ENCODE measurements around the gene USP10. TPM values are rescaled to one million over a fixed set of nuclear protein-coding genes. Genes with fewer than 3 reads are reported as not detected.

Gene USP10
- total RNA-seq: 111 and 116 TPM in 2 replicates

- intact Hi-C loops (cut with micrococcal nuclease): loop anchor here (1.0 to 5.0 kb wide), 5 partner anchors 26 to 327 kb away; partner anchors contain the start of gene KIAA0513
These were observed at the start of gene USP10 for GRCh38 chr16:84699712-84700445. Gene USP10 (plus strand): TSS chr16:84700000. CDS start chr16:84700091, 91 bp downstream.

GRCh38 chr16:84650062-84650991 lies 49.5 kb upstream of the USP10 start:
- intact Hi-C loops (cut with micrococcal nuclease): no loop called here

GRCh38 chr16:84652566-84652965 lies 47.2 kb upstream of the USP10 start:
- intact Hi-C loops (cut with micrococcal nuclease): no loop called here

- intact Hi-C loops (cut with micrococcal nuclease): no loop called here
These were observed 45.6 kb upstream of the USP10 start for GRCh38 chr16:84654238-84654637.

GRCh38 chr16:84654998-84655397 lies 44.8 kb upstream of the USP10 start:
- intact Hi-C loops (cut with micrococcal nuclease): no loop called here

GRCh38 chr16:84656649-84657048 lies 43.2 kb upstream of the USP10 start:
- intact Hi-C loops (cut with micrococcal nuclease): no loop called here

- intact Hi-C loops (cut with micrococcal nuclease): no loop called here
These were observed 42.5 kb upstream of the USP10 start for GRCh38 chr16:84657229-84657837.

- intact Hi-C loops (cut with micrococcal nuclease): no loop called here
These were observed 41.1 kb upstream of the USP10 start for GRCh38 chr16:84658690-84659089.

- intact Hi-C loops (cut with micrococcal nuclease): no loop called here
These were observed 40.0 kb upstream of the USP10 start for GRCh38 chr16:84659656-84660300.

- intact Hi-C loops (cut with micrococcal nuclease): no loop called here
These were observed 38.8 kb upstream of the USP10 start for GRCh38 chr16:84660973-84661372.

- intact Hi-C loops (cut with micrococcal nuclease): no loop called here
These were observed 38.3 kb upstream of the USP10 start for GRCh38 chr16:84661418-84662060.

- intact Hi-C loops (cut with micrococcal nuclease): no loop called here
These were observed 37.3 kb upstream of the USP10 start for GRCh38 chr16:84662471-84662870.

GRCh38 chr16:84663433-84664101 lies 36.2 kb upstream of the USP10 start:
- intact Hi-C loops (cut with micrococcal nuclease): no loop called here

- intact Hi-C loops (cut with micrococcal nuclease): no loop called here
These were observed 34.4 kb upstream of the USP10 start for GRCh38 chr16:84665359-84665758.

- intact Hi-C loops (cut with micrococcal nuclease): no loop called here
These were observed 34.0 kb upstream of the USP10 start for GRCh38 chr16:84665843-84666242.

GRCh38 chr16:84667600-84668309 lies 32.0 kb upstream of the USP10 start:
- intact Hi-C loops (cut with micrococcal nuclease): no loop called here

- intact Hi-C loops (cut with micrococcal nuclease): no loop called here
These were observed 29.7 kb upstream of the USP10 start for GRCh38 chr16:84670063-84670462.

- intact Hi-C loops (cut with micrococcal nuclease): loop anchor here (1.0 to 2.0 kb wide), 5 partner anchors 28 to 66 kb away; no protein-coding TSS in a partner anchor
These were observed 27.3 kb upstream of the USP10 start for GRCh38 chr16:84672276-84673202.
